Effector memory CD8-positive, alpha-beta T cell (primary cell): Measurements from ENCODE around the gene MAP1A.

Experiments used
- ATAC-seq: fragments of 150-1000 bp; cut with Tn5 transposase; replicated peaks from 2 replicates; pipeline ENCODE4 v1.10.0; 2021; ENCODE audit warnings: mild to moderate bottlenecking, moderate library complexity
- DNase-seq, 3 experiments: peaks; one replicate each; pipeline ENCODE4 v3.0.0; 2021
- H3K27ac Mint-ChIP-seq, 2 donors: one replicate each; pipeline ENCODE4 v1.8.0; 2022; ENCODE audit warnings: mild to moderate bottlenecking in 2 of 2, mixed read lengths in 2 of 2, moderate library complexity in 2 of 2
- H3K27me3 Mint-ChIP-seq, 2 donors: one replicate each; pipeline ENCODE4 v1.8.0; 2022; ENCODE audit warnings: mixed read lengths in 2 of 2
- H3K36me3 Mint-ChIP-seq: one replicate; pipeline ENCODE4 v1.8.0; 2022; ENCODE audit warnings: mild to moderate bottlenecking, moderate library complexity, mixed read lengths; ENCODE audit not compliant: insufficient read depth
- H3K4me1 Mint-ChIP-seq, 2 donors: one replicate each; pipeline ENCODE4 v1.8.0; 2022; ENCODE audit warnings: low read depth in 2 of 2, mixed read lengths in 2 of 2
- H3K4me3 Mint-ChIP-seq, 2 donors: one replicate each; pipeline ENCODE4 v1.8.0; 2022; ENCODE audit warnings: mild to moderate bottlenecking in 2 of 2, mixed read lengths in 2 of 2, moderate library complexity in 2 of 2
- H3K9me3 Mint-ChIP-seq, 2 donors: one replicate each; pipeline ENCODE4 v1.8.0; 2022; ENCODE audit warnings: mixed read lengths in 2 of 2
- total RNA-seq, 9 experiments: gene quantifications; one replicate each; lab custom pipeline; 2026; lab: John Stamatoyannopoulos, UW

Gene MAP1A
- total RNA-seq, result 1.5 to 26.1 (median 3.7) reads per million in 9 experiments

DNA sequence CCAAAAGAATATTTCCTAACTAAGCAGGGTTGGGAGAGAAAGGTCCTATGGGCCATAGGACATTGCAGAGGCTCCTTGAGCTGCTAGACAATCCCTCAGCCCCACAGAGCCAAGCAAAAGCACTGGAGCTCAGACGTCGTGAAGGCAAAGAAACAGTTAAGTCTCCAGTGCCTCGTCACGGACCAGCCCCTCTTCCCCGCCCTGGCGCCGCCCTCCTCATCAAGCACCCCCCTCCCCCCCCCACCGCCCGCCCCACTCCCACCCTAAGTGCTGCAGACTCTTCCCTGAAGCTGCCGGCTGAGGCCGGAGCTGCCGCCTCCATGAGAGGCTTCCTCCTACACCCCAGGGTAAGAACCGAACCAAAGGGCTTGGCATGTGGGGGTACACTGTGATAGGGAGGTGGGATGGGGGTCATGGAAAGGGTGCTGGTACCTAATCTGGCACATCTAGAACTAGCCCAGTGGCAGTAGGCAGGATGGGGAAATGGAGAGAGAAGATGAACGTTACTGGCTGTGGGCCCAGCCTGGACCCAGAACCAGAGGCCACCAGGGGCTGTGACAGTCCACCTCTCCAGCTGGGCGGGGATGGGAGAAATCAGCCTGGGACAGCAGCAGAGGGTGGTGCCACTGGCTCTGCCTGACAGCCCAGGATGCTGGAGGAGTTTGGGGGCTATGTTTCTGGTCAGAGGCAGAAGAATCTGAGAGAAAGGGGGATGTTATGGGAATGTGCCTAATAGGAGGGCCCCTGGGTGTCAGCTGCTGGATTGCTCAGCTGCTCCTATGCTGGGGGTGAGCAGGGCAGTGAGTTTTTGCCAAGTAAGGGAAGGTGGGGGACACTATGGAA, at the start of gene MAP1A:
MAP1A (plus strand) TSS at position 255 of the 843 bp plus-strand sequence. CDS start 3,866 bp downstream, outside the sequence.
- Mint-ChIP-seq H3K27me3 (peaks cover 46% of the 10 kb centered on the region in 2 donors), H3K4me3 (peak within 1 kb of the TSS; percentile 20 to 29), H3K36me3 (no peaks in the 10 kb centered on the region), H3K27ac (peak within 1 kb of the TSS in 1 of 2 donors; percentile 71), H3K9me3 (no peaks in the 10 kb centered on the region), H3K4me1 (peaks cover 1 to 10% of the 10 kb centered on the region in 2 donors)
- DNase-seq, result no peak
- no peak for ATAC-seq

DNA sequence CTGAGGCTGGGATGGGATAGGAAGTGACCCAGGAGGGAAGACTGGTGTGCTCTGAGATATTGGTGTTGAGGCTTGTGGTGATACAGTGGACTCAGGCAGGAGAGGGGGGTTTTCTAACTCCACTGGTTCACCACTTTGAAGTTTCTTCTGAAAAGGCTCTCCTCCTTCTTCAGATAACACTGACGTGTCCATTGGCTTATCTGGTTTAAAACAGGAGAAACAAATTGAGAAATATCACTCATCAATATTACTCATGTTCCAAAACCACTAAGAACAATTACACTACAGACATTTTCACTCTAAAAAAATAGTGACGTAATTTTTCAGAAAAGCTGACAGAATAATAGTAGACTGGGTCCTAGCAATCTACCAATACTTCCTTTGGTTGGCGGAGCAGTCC, 47.5 kb upstream of the MAP1A start:
- ATAC-seq, result no peak

DNA sequence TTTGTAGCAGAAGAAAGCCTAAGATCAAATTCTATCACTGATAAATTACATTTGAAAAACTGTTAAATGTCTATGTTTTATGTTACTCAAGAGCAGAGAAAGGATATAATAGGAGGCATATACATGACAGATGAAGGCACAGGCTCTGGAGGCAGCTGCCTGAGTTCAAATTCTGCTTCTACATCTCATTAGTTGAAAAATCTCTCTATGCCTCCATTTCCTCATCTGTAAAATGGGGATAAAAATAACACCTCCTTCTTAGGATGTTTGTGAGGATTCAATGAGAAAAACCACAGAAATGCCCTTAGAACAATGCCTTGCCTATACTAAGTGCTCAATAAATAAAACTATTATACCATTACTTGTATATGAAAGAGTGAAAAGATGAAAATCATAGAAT, 45.4 kb upstream of the MAP1A start:
- Mint-ChIP-seq H3K9me3 (no peaks in the 10 kb centered on the region), H3K36me3 (peaks cover 59% of the 10 kb centered on the region), H3K4me3 (no peak overlapping the region), H3K4me1 (no peaks in the 10 kb centered on the region), H3K27ac (no peak overlapping the region), H3K27me3 (no peaks in the 10 kb centered on the region)
- ATAC-seq, result no peak
- DNase-seq, result no peak

More for the DNA sequence above, 47.5 kb upstream of the MAP1A start:
- Mint-ChIP-seq H3K9me3 (no peaks in the 10 kb centered on the region), H3K27ac (no peak overlapping the region), H3K4me1 (no peaks in the 10 kb centered on the region), H3K27me3 (no peaks in the 10 kb centered on the region), H3K4me3 (no peak overlapping the region), H3K36me3 (peaks cover 51% of the 10 kb centered on the region)
- no peak for DNase-seq

DNA sequence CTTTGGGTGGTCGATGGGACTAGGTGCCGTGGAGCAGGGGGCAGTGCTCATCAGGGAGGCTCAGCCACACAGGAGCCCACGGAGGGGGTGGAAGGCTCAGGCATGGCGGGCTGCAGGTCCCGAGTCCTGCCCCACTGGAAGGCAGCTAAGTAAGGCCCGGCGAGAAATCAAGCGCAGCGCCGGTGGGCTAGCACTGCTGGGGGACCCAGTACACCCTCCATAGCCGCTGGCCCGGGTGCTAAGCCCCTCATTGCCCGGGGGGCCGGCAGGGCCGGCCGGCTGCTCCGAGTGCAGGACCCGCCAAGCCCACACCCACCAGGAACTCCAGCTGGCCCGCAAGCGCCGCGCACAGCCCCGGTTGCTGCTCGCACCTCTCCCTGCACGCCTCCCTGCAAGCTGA, 43.5 kb upstream of the MAP1A start:
- Mint-ChIP-seq H3K27me3 (no peaks in the 10 kb centered on the region), H3K9me3 (no peaks in the 10 kb centered on the region), H3K4me3 (no peak overlapping the region), H3K4me1 (no peaks in the 10 kb centered on the region), H3K27ac (no peak overlapping the region), H3K36me3 (peaks cover 67% of the 10 kb centered on the region)
- DNase-seq (no peak), ATAC-seq (no peak)

DNA sequence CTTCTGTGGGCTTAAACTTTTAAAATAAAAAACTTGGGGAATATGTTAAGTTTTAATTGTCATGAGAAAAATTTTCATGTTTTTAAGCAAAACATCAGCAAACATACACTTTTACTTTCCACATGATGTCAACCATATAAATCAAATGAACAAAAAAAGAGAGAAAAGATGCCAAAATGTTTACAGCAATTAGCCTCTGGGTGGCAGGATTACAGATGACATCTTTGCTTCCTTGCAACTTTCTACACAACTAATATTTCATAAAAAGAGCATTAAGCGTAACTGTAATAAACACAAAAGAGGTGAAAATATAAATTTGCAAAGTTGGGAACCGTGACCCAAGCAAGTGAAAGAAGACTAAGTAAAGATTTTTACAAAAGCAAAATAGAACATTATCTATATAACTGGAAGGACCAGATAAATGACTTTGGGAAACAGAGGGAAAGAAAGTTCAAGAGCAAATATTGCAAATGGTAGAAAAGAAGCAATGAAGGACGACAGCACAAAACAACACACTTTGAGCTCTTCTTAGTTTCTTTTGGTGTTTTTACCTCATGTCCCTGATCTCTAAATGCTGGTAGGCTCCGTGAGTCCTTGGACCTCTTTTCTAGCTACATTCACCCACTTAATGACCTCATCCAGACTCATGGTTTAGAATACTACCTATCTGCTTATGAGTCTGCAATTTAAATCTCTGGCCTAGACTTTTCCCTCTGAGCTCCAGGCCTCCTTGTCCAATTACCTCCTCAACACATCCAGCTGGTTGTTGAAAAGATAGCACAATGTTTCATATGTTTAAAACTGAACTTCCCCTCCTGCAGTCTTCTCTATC, 33.9 kb upstream of the MAP1A start:
- Mint-ChIP-seq H3K36me3 (peaks cover 37% of the 10 kb centered on the region), H3K9me3 (no peaks in the 10 kb centered on the region), H3K4me1 (peaks cover 0 to 8% of the 10 kb centered on the region in 2 donors), H3K4me3 (no peak overlapping the region), H3K27me3 (no peaks in the 10 kb centered on the region), H3K27ac (no peak overlapping the region)
- no peak for ATAC-seq
- no peak for DNase-seq

DNA sequence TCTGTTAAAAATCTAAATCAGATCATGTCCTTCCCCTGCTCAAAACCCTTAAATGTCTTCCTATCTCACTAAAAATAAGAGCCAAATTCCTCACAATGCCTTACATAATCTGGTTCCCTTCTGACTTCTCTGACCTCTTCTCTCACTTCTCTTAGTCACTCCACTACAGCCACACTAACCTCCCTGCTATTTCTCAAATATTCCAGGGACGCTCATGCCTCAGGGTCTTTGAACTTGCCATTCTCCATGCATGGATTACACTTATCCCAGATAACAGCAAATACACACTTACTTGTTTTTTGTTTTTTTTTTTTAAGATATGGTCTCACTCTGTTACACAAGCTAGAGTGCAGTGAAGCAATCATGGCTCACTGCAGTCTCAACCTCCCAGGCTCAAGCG, 33.0 kb upstream of the MAP1A start:
- no peak overlapping the region for H3K27ac Mint-ChIP-seq
- H3K4me3 Mint-ChIP-seq, result no peak overlapping the region
- ATAC-seq (no peak), DNase-seq (no peak)
- H3K27me3 Mint-ChIP-seq, result no peaks in the 10 kb centered on the region
- H3K36me3 Mint-ChIP-seq, result peaks cover 29% of the 10 kb centered on the region
- peaks cover 5 to 16% of the 10 kb centered on the region in 2 donors for H3K4me1 Mint-ChIP-seq
- H3K9me3 Mint-ChIP-seq, result no peaks in the 10 kb centered on the region

DNA sequence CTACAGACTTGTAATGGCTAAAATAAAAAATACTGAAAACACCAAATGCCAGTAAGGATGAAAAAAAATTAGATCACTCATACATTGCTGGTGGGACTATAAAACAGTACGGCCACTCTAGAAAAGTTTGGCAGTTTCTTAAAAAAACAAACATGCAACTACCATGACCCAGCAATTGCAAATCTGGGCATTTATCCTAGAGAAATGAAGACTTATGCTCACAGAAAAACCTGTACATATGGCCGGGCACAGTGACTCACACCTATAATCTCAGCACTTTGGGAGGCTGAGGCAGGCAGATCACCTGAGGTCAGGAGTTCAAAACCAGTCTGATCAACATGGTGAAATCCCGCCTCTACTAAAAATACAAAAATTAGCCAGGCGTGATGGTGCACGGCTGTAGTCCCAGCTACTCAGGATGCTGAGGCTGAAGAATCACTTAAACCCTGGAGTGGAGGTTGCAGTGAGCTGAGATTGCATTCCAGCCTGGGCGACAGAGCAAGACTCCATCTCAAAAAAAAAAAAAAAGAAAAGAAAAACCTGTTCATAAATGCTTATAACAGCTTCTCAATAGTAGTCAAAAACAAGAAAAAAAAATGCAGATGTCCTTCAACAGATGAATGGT, 30.0 kb upstream of the MAP1A start:
- DNase-seq, result no peak
- Mint-ChIP-seq H3K27me3 (no peaks in the 10 kb centered on the region), H3K4me1 (peaks cover 14 to 24% of the 10 kb centered on the region in 2 donors), H3K4me3 (no peak overlapping the region), H3K36me3 (peaks cover 38% of the 10 kb centered on the region), H3K9me3 (no peaks in the 10 kb centered on the region), H3K27ac (no peak overlapping the region)
- ATAC-seq, result no peak

DNA sequence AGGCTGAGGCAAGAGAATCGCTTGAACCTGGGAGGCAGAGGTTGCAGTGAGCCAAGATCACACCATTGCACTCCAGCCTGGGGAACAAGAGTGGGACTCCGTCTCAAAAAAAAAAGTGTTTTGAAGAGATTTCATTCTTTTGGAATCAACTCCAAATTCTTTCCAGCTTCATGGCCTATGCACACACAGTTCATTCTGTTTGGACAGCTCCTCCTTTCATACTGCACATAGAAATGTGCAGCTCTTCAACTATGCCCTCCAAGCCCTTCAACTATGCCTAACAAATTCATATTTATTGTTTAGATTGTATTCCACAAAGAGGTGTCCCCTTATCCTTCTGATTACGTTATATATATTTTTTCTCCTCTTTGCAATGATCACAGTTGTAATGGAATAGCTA, 28.6 kb upstream of the MAP1A start:
- ATAC-seq (no peak), DNase-seq (no peak)
- H3K27ac Mint-ChIP-seq, result peak overlapping the region in 1 of 2 donors; percentile 67
- peaks cover 39% of the 10 kb centered on the region for H3K36me3 Mint-ChIP-seq
- no peaks in the 10 kb centered on the region for H3K9me3 Mint-ChIP-seq
- H3K4me3 Mint-ChIP-seq, result no peak overlapping the region
- peaks cover 21 to 29% of the 10 kb centered on the region in 2 donors for H3K4me1 Mint-ChIP-seq
- H3K27me3 Mint-ChIP-seq, result no peaks in the 10 kb centered on the region

DNA sequence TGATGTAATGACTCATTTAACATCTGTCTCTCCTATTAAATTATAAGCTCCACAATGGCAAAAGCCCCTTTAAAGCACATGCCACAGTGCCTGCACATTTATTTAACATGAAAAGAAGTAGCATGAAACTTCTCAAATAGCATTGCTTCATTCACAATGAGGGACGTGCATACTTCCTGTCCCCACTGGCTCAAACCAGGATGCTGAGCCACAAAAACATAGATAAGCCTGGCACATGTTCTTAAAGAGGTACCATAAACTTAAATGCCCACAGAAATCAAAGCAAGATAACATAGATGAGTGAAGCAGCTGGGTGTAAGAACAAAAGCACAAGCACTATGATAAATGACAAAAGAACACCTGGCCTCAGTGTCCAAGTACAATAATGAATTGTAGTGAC, 28.2 kb upstream of the MAP1A start:
- peaks cover 39% of the 10 kb centered on the region for H3K36me3 Mint-ChIP-seq
- no peaks in the 10 kb centered on the region for H3K27me3 Mint-ChIP-seq
- peaks cover 21 to 25% of the 10 kb centered on the region in 2 donors for H3K4me1 Mint-ChIP-seq
- no peaks in the 10 kb centered on the region for H3K9me3 Mint-ChIP-seq
- peak overlapping the region in 1 of 2 donors; percentile 67 for H3K27ac Mint-ChIP-seq
- DNase-seq (no peak), ATAC-seq (no peak)
- no peak overlapping the region for H3K4me3 Mint-ChIP-seq

DNA sequence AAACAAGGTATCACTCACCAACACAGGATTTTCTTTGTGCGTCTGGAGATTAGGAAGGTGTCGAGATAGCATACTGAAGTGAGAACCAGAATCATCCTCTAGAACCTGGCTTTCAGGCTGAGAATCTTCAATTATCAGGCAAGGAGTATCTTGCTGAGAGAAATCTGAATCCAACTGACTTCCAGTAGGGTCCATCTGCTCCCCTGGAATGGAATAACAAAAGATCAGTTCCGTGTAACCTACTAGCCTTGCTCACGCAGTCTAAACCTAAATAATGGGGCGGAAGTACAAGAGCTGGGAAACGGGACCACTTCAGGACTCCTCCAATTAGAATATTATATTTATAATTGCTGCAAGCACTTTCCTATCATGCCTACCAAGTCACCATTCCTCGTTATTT, 25.1 kb upstream of the MAP1A start:
- Mint-ChIP-seq H3K4me1 (peaks cover 21% of the 10 kb centered on the region in 2 donors), H3K4me3 (peak overlapping the region; percentile 91 to 93), H3K27ac (peak overlapping the region; percentile 93 to 96), H3K27me3 (no peaks in the 10 kb centered on the region), H3K9me3 (no peaks in the 10 kb centered on the region), H3K36me3 (peaks cover 22% of the 10 kb centered on the region)
- ATAC-seq, result no peak
- no peak for DNase-seq

DNA sequence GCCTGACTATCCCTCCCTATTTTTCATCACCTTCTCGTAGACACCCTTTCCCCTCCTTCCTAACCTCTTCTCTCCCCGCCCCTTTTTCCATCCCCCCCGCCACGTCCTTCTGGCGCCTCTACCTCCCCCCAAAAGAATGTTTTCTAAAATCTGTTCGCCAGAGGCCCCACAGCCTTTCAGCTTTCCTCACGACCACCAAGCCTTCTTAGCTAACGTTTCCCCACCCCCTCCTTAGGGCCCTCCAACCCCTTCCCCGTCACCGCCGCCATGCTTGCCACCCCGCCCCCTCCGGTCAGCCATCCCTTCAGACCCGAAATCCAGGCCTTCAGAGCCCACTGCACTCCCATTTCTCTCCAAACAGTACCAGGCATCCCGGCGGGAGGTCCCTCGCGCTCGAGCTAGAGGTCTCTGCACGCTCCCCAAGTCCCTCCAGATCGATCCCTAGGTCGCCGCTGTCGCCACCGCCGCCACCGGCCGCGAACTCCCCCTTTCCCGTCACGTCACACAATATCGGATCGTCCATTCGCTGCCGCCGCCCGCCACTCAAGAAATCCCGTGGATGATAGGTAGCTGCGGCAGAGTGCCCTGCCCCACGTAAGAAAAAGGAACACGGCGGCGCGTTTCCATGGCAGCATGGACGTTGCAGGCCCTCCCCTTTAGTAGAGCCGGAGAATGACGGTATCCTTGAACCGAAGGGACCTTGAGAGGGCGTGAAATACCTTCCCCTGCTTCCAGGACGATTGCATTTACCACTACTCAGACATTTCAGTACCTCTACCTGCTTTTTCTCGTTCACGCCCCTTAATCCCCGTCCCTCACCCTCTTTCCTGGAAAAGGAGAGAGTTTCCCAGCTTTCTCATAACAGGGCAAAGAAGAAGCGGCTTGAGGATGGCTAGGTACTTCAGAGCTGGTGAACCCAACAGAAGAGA, 24.5 kb upstream of the MAP1A start, which contains the start of gene TP53BP1:
TP53BP1 (minus strand) TSS at position 484 of the 929 bp plus-strand sequence; CDS start at position 371, 113 bp downstream.
- DNase-seq, result peak; percentile 92 to 94 (median 94)
- Mint-ChIP-seq H3K9me3 (no peaks in the 10 kb centered on the region), H3K4me3 (peak within 1 kb of the TSS; percentile 91 to 93), H3K4me1 (peaks cover 21% of the 10 kb centered on the region in 2 donors), H3K36me3 (peaks cover 17% of the 10 kb centered on the region), H3K27me3 (no peaks in the 10 kb centered on the region), H3K27ac (peak within 1 kb of the TSS; percentile 93 to 96)
- ATAC-seq, result peak; percentile 98

DNA sequence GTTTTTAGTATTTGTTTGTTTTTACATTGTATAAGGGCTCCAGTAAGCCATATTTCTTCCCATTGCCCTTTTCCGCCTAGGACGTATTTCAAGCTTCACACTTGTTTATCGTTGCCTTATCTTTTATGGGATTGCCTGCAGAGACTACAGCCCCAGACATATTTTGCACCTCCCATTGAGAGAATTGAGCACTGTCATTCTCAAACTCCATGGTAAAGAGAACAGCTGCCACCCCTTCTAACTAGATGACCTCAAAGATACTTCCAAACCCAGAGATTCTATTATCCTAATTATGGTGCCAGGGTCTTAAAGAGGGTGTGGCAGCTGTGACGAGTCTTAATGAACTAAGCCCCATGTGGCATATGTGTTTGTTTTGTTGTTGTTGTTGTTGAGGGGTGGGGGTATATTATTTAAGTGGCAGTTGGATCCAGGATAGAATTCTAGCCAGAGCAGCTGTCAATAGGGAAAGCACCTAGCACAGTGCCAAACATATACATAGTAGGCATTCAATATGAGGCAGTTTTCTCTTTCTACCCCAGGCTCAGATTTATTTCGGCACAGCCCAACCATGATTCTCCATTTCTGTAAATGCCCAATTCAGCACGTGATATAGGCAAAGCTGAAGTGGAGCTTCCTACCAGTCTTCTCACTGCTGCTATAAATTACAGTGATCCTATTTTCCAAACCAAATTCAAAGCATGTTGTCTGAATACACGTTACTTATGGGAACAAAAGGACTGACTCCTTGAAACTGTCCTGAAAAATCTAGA, 23.5 kb upstream of the MAP1A start:
- H3K27ac Mint-ChIP-seq, result peak overlapping the region; percentile 93 to 96
- peaks cover 17% of the 10 kb centered on the region for H3K36me3 Mint-ChIP-seq
- peaks cover 19 to 20% of the 10 kb centered on the region in 2 donors for H3K4me1 Mint-ChIP-seq
- no peaks in the 10 kb centered on the region for H3K27me3 Mint-ChIP-seq
- H3K4me3 Mint-ChIP-seq, result peak overlapping the region; percentile 91 to 93
- ATAC-seq (no peak), DNase-seq (no peak)
- H3K9me3 Mint-ChIP-seq, result no peaks in the 10 kb centered on the region
